ENCODE results near the gene SMARCE1.

SMARCE1 gene

GRCh38 chr17:40647624-40648383 lies at the start of gene SMARCE1:
Gene SMARCE1 (minus strand): TSS chr17:40647818. CDS start chr17:40645802, 2,016 bp downstream.
- DNase-seq: peak; percentile 68 to 73

DNA sequence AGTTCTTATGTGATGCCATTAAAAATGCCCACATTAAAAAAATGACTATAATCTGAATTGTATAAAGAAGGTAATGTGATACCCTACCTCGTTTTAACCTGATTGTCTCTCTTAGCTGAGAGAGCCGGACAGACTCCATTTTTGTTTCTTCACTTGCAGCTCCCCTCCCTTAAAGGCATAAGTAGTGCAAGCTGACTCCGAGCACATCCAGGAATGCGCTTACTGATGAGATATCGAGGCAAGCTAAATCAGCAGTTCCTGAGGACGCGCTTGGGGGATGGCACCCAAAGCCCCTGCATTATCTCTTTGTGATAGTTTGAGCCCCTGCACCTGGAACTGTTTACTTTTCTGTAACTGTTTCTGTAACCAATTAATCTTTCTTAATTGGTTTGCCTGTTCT lies 49.7 kb upstream of the SMARCE1 start:
- no peak for DNase-seq

- DNase-seq: no peak
Observed at GRCh38 chr17:40696651-40697072, 49.0 kb upstream of the SMARCE1 start.

GRCh38 chr17:40695874-40696472 lies 48.4 kb upstream of the SMARCE1 start:
- DNase-seq: no peak

GRCh38 chr17:40694584-40694983 lies 47.0 kb upstream of the SMARCE1 start:
- no peak for DNase-seq

DNA sequence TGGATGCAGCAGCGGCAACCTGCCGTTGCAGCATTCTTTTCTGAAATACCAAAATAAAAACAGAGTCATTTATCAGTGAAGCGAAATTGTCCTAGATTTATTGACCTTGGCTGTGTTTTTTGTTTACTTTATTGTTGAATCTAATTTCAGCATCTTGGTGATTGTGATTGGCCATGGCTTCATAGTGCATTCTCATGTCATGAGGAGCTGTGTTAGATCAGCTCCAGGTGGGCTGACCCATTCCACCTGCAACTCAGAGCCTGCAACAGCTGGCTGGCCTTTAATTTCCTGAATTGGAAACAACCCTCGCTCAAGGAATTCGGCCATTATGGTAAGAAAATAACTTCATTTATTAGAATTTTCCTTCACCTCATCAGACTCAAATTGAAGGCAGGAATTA lies 39.5 kb upstream of the SMARCE1 start:
- no peak for DNase-seq

DNA sequence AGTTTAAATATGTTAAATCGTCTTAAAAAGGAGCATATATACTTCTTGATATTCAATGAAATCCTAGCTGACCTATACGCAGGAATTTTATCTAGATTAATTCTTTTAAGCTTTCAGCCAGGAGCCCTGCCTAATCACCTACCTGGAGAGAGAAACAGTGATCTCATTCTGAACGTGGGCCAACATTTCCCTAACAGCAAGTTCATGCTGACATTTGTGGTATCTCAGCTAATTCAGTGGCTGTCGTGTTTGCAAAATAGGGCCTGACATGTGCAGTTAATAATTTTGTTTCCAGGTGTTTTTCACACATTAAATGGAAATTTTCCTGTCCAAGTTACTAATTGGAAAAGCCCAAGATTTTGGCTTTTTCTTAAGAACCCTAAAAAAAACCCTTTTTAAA lies 38.6 kb upstream of the SMARCE1 start:
- no peak for DNase-seq

DNA sequence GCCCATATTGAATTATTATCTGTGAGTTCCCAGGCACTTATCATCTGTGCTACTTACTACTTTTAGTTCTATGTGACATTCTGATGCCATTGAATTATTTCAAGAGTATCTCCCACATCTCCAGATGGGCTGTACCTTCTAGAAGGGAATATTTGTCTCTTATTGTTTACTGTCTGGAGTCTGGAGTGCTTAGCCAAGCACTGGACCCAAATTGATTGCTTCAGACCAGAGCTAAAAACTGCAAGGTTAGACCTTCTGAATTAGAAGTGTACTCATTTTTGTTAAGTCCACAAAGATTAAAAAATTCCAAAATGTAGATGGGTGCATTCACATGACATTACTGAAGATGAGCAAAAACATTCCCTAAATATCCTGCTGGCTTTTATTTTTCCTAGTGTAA lies 33.4 kb upstream of the SMARCE1 start:
- DNase-seq: no peak

DNA sequence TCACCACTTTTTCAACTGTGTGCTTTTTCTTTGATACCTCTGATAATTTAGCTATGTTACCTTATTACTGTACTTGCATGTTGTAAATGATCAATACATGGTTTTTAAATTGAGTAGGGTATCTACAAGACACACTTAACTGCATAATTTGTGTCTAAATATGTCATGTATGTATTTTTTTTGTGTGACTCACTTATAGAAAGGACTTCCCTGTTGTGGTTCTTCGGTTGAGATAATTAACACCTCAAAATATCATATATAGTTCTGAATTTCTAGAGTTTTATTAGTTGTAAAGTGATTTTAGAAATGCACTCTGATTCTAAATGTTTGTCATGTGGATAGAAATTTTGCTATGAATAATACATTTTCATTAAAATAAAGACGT lies 31.9 kb upstream of the SMARCE1 start:
- no peak for DNase-seq

- DNase-seq: no peak
Observed at GRCh38 chr17:40678902-40679522, 31.4 kb upstream of the SMARCE1 start.

DNA sequence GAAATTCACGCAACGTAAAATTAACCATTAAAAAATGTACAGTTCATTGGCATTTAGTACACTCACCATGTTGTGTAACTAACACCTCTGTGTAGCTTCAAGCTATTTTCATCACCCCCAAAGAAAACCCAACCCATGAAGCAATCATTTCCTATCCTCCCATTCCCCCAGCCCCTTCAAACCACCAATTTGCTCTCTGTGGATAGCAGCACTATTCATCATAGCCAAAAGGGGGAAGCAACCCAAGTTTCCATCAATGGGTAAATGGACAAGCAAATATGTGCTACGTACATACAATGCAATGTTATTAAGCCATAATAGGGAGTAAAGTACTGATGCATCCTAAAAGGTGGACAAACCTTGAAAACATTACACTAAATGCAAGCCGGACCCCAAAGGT lies 28.3 kb upstream of the SMARCE1 start:
- no peak for DNase-seq

DNA sequence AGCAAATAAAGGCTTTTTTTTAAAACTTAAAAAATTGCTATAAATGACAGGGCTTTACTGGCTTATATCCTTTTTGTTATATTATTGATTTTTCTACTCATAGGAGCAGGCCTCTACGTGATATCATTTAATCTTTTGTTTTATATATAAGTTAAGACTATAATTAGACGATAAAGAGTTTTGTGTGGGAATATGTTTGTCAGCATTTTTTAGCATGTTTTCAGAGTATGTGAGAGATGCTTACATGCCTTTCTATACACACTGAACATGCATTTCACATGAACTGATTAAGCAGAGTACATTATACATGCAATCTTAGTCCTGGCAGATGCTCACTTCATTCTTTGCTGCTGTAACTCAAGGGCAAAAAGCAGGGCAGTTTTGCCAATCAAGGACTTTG lies 25.0 kb upstream of the SMARCE1 start:
- no peak for DNase-seq

DNA sequence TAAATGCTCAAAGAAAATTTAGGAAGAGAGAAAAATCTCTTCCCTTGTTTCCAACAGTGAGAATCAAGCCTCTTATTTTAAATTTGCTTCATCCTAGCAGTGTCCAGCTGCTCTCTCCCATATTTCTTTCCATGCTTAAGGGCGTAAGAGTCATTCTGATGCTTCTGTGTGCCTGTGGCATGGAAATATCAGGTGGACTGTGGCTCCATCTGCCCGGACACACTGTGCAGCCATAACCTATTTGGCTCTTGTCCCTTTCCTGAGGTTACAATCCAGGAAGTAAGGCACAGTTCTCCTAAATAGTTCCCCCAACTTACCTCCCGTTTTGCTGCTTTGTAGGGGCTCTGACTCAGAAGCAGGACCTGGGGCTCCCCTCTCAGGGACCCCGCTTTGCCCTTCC lies 23.7 kb upstream of the SMARCE1 start:
- no peak for DNase-seq

DNA sequence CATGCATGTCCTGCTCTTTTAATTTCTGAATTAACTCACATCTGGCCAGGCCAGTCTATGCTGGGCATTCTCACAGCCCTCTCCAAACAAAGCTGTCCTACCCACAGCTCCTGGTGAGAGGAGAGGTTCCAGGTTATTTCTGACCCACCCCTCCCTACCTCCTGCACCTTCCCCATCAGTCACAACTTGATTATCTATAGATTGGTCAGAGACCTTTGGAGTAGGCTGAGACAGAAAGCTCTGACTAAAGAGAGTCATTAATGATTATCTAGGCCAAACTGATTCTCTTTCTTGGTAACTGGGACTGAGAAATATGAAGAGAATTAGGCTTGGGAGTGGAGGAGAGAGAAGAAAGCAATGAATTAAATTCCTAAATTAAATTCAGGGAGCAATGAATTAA lies 18.7 kb upstream of the SMARCE1 start:
- no peak for DNase-seq

GRCh38 chr17:40664582-40665333 lies 17.1 kb upstream of the SMARCE1 start, which contains the start of gene KRT222:
Gene KRT222 (minus strand): TSS chr17:40665177. CDS start chr17:40665099, 78 bp downstream.
- no peak for DNase-seq

- no peak for DNase-seq
Observed at GRCh38 chr17:40663252-40663651, 15.6 kb upstream of the SMARCE1 start.

DNA sequence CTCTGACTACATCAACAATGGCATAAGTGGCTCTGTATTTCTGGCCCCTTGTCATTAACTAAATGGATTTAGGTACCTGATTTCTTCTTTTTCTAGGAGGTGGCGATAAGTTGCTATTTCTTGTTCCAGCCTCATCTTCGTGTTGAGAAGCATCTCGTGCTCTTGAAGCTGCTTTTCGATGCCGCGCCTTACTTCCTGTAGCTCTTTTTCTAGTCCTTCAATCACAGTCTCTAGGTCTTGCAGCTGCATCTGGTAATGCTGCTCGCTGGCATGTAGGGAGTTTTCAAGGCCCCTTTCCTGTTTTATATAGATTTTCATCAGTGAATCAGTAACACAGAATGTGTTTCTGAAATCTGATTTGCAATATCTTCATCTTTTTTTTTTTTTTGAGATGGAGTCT lies 12.3 kb upstream of the SMARCE1 start:
- DNase-seq: no peak

- no peak for DNase-seq
Observed at GRCh38 chr17:40658396-40658795, 10.8 kb upstream of the SMARCE1 start.

GRCh38 chr17:40651939-40652338 lies 4.3 kb upstream of the SMARCE1 start:
- no peak for DNase-seq

DNA sequence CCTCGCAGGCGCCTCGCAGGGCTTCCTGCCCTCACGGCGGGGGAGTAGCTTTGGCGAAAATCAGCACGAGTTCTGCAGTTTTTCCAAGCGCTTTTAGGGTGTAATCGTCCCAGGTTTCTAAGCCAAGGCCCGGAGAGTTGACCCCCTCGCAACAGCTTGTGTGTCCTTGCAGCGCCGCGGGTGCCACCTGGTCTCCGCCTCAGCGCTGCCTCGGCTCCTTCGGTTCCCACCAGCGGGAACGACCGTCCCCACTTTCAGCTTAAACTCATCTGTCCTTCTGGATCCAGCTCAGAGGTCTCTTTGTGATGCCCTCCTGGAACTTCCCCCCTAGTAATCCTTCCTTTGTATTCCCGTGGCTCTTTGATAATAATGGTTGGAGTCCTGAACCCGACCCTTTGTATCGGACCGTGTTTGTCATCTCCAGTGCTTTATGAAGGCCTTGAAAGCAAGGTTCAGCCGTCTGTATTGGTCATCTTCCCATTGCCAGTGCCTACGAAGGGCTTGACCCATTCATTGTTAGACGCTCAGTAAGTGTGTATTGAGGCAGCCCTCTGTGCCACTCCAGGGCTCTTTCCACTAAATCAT lies 858 bp upstream of the SMARCE1 start:
- DNase-seq: no peak

GRCh38 chr17:40646791-40647623 lies 611 bp downstream of the SMARCE1 start:
- peak in 1 of 2 experiments; percentile 58 for DNase-seq

GRCh38 chr17:40645943-40646342 lies 1.7 kb downstream of the SMARCE1 start:
- DNase-seq: no peak

Measured in activated CD4-positive, alpha-beta T cell treated with anti-CD3 and anti-CD28 coated beads, Interleukin-2, amount 50 U/mL, for 48 hours (primary cell).